Tibial nerve (tissue), 4 donors: Measurements from ENCODE around the gene OVOL3. TPM values are rescaled to one million over a fixed set of nuclear protein-coding genes. Genes with fewer than 3 reads are reported as not detected.

Experiments
- DNase-seq, 2 donors: peaks; one replicate each; pipeline ENCODE4 v3.0.0-alpha.2; 2019; ENCODE audit warnings: low spot score in 2 of 2
- H3K27ac ChIP-seq, 4 donors: fragments of 200-600 bp; sonication (generic) in 3 of 4; one replicate each; pipeline ENCODE4 v1.5.1; 2017 to 2019; ENCODE audit warnings: mild to moderate bottlenecking in 1 of 4
- H3K27me3 ChIP-seq, 2 donors: fragments of 200-600 bp; sonication (generic) in 1 of 2; one replicate each; pipeline versions ENCODE4 v1.5.1 to v1.6.0; 2017 to 2019
- H3K36me3 ChIP-seq, 3 donors: fragments of 200-600 bp; sonication (generic); one replicate each; pipeline ENCODE4 v1.5.1; 2018 to 2019
- H3K4me1 ChIP-seq, 4 donors: fragments of 200-600 bp; sonication (generic) in 3 of 4; one replicate each; pipeline ENCODE4 v1.5.1; 2017 to 2019
- H3K4me3 ChIP-seq, 4 donors: fragments of 200-600 bp; sonication (generic) in 3 of 4; one replicate each; pipeline ENCODE4 v1.5.1; 2017 to 2019; ENCODE audit warnings: mild to moderate bottlenecking in 1 of 4, moderate library complexity in 1 of 4
- H3K9me3 ChIP-seq, 4 donors: fragments of 200-600 bp; sonication (generic) in 3 of 4; one replicate each; pipeline ENCODE4 v1.5.1; 2017 to 2019
- EP300 ChIP-seq, 2 donors: sonication (generic); formaldehyde crosslinking; IDR thresholded peaks; one replicate each; pipeline ENCODE4 v1.6.1; 2017; ENCODE audit warnings: antibody characterized with exemption in 2 of 2, mild to moderate bottlenecking in 1 of 2
- POLR2A ChIP-seq, 2 donors: fragments of 450-650 bp; IDR thresholded peaks; one replicate each; pipeline ENCODE4 v1.6.1; 2017; ENCODE audit warnings: antibody characterized with exemption in 2 of 2, mild to moderate bottlenecking in 2 of 2, moderate library complexity in 2 of 2
- WGBS, 2 donors: methylation state at CpG; one replicate each; pipeline ENCODE4 v1.1.5; 2018; 5-methylcytosine and 5-hydroxymethylcytosine counted together
- total RNA-seq, 4 donors: library from RNA; depleted of rRNA; stranded (reverse); fragments of >200 nt; gene quantifications; one replicate each; pipeline ENCODE4 v1.1.0, GENCODE V29; 2016
- TF ChIP-seq, protein P1 (sequence below), 5 experiments: fragments of 200-600 bp in 3 of 5; fragments of 450-650 bp in 2 of 5; sonication (generic) in 3 of 5; IDR thresholded peaks; one replicate each; pipeline ENCODE4 v1.5.1; 2016 to 2019; ENCODE audit warnings: antibody characterized with exemption in 5 of 5, mild to moderate bottlenecking in 3 of 5, moderate library complexity in 2 of 5

Gene OVOL3
- total RNA-seq, 4 donors from 2014 or later: not detected

DNA sequence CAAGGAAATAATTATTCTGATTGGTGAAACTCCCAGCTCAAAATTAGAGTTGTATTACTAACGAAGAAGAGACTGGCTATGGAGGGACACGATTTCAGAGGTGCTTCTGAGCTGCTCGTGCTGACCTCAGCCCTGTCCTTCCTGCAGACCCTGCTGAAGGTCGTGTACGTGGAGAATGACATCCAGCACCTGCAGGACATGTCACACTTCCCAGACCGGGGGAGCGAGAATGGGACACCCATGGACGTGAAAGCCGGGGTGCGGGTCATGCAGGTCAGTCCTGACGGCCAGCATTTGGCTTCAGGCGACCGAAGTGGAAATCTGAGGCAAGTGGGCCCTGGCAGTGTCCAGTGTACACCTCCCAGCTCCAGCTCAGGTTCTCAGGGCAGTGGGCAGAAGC lies 28.0 kb upstream of the OVOL3 start:
- no peak for DNase-seq
- H3K9me3 ChIP-seq: no peaks in the 10 kb centered on the region
- H3K27me3 ChIP-seq: no peaks in the 10 kb centered on the region
- H3K4me1 ChIP-seq: peaks cover 0 to 11% (median 0%) of the 10 kb centered on the region in 4 donors
- H3K36me3 ChIP-seq: no peaks in the 10 kb centered on the region
- TF ChIP-seq POLR2A (IDR thresholded peaks at IDR 0.05): no peak
- TF ChIP-seq, protein P1, sequence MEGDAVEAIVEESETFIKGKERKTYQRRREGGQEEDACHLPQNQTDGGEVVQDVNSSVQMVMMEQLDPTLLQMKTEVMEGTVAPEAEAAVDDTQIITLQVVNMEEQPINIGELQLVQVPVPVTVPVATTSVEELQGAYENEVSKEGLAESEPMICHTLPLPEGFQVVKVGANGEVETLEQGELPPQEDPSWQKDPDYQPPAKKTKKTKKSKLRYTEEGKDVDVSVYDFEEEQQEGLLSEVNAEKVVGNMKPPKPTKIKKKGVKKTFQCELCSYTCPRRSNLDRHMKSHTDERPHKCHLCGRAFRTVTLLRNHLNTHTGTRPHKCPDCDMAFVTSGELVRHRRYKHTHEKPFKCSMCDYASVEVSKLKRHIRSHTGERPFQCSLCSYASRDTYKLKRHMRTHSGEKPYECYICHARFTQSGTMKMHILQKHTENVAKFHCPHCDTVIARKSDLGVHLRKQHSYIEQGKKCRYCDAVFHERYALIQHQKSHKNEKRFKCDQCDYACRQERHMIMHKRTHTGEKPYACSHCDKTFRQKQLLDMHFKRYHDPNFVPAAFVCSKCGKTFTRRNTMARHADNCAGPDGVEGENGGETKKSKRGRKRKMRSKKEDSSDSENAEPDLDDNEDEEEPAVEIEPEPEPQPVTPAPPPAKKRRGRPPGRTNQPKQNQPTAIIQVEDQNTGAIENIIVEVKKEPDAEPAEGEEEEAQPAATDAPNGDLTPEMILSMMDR (IDR thresholded peaks at IDR 0.05): no peak
- 90 to 95% methylated on average over 13 of the region's 13 CpGs for WGBS, 2 donors
- no peak overlapping the region for H3K27ac ChIP-seq
- no peak overlapping the region for H3K4me3 ChIP-seq

DNA sequence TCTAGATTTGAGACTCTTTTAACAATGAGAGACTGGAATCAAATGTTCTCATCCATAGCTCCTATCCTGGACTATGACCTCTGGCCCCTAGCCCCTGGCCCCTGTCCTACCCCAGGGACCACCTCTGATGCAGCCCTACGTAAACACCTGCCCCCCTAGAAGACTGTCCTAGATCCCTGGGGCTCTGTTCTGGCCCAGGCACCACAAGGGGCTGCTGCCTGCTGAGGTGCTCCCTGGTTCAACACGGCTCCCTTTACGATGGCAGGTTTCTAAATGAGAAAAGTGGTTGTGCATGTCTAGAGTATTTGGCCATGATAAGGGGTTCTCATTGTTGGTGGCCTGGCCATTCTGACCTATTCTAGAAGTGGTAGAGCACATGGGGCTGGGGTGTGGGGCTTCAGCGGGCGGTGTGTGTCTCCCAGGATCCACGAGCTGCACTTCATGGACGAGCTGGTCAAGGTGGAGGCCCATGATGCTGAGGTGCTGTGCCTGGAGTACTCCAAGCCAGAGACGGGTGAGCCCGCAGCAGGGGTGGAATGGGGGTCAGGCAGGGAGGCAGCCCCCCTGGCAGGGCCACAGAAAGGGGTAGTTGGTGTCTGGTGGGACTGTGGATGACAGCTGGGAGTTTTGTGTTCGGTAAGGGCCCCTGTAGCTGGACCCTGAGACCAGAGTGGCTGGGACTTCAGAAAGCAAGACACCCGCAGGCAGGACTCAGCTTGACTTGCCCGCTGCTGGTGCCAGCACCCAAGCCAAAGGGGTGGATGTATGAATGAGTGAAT lies 26.5 kb upstream of the OVOL3 start:
- Histone ChIP-seq H3K4me1 (peaks cover 0 to 11% (median 0%) of the 10 kb centered on the region in 4 donors), H3K4me3 (no peak overlapping the region), H3K36me3 (no peaks in the 10 kb centered on the region), H3K27ac (no peak overlapping the region), H3K9me3 (no peaks in the 10 kb centered on the region), H3K27me3 (no peaks in the 10 kb centered on the region)
- DNase-seq: no peak
- WGBS, 2 donors: 93 to 96% methylated on average over 12 of the region's 12 CpGs
- TF ChIP-seq POLR2A (IDR thresholded peaks at IDR 0.05): no peak
- TF ChIP-seq, protein P1 (IDR thresholded peaks at IDR 0.05): no peak
- TF ChIP-seq EP300 (IDR thresholded peaks at IDR 0.05): no peak

DNA sequence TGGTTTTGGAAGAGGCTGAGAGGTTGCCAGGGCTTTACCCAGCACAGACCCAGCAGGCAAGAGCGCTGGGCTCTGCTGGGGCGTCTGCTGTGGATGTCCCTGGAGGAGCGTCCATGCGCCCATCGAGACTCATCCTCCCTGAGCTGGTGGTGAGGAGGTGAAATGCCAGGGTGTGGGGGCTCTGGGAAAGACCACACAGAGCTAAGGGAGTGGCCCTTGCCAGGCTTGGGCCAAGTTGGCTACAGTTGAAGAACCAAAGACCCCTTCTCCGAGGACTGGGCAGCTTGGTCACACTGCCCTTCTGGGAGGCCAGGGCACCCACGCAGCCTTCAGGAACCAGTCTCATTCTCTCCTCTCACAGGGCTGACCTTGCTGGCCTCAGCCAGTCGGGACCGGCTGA lies 24.6 kb upstream of the OVOL3 start:
- Histone ChIP-seq H3K4me3 (no peak overlapping the region), H3K4me1 (peaks cover 0 to 8% (median 0%) of the 10 kb centered on the region in 4 donors), H3K27me3 (no peaks in the 10 kb centered on the region), H3K9me3 (no peaks in the 10 kb centered on the region), H3K36me3 (no peaks in the 10 kb centered on the region), H3K27ac (no peak overlapping the region)
- TF ChIP-seq EP300 (IDR thresholded peaks at IDR 0.05) (no peak), POLR2A (IDR thresholded peaks at IDR 0.05) (no peak)
- TF ChIP-seq, protein P1 (IDR thresholded peaks at IDR 0.05): no peak
- no peak for DNase-seq
- 94 to 95% methylated on average over 7 to 9 of the region's 9 CpGs for WGBS, 2 donors

DNA sequence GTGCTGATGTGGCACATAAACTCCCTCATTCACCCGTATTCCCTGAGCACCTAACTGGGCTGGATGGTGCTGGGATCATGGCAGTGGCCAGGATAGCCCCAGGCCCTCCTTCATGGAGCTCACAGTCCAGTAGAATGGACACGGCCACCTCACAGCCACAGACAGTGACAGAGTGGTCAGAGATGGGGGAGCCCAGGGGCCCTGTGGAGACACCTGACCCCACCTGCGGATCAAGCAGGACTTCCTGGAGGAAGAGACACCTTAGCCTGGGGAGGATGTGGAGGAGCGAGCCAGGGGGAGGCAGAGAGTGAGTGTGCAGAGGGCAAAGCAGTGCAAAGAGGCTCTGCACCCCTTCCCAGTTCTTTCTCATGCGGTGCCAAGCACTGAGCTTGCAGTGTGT lies 21.1 kb upstream of the OVOL3 start:
- Histone ChIP-seq H3K27me3 (no peaks in the 10 kb centered on the region), H3K27ac (no peak overlapping the region), H3K4me3 (no peak overlapping the region), H3K36me3 (no peaks in the 10 kb centered on the region), H3K4me1 (peaks cover 0 to 9% (median 2%) of the 10 kb centered on the region in 4 donors), H3K9me3 (no peaks in the 10 kb centered on the region)
- TF ChIP-seq, protein P1 (IDR thresholded peaks at IDR 0.05): no peak
- TF ChIP-seq POLR2A (IDR thresholded peaks at IDR 0.05) (no peak), EP300 (IDR thresholded peaks at IDR 0.05) (no peak)
- WGBS, 2 donors: 84 to 97% methylated on average over 5 of the region's 5 CpGs
- no peak for DNase-seq

DNA sequence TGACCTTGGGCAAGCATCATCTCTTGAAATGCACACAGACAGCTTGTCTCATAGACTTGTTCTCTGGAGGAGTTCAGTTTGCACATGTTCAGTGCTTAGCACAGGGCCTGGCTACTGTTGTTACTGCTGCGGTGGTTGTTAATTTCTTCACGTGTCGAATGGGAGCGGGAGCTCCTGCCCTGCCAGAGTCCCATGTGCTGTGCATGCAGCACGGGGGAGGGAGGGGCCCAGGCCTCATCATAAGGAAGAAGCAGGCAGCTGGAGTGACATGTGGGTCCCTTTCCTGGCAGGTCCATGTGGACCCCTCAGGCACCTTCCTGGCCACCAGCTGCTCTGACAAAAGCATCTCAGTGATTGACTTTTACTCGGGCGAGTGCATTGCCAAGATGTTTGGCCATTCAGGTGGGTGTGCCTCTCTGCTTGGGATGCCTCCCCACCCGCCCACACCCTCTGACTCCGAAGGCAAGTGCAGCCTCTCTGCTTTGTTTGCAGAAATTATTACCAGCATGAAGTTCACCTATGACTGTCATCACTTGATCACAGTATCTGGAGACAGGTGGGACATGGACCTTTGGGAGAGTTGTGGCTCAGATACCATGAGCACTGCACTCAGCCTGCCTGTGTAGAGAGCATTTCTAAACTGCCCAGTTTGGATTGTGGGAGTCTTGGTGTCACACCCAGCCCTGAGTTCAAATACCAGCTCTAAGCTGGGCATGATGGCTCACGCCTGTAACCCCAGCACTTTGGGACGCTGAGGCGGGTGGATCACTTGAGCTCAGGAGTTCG lies 19.8 kb upstream of the OVOL3 start:
- WGBS, 2 donors: 70 to 80% methylated on average over 13 of the region's 13 CpGs
- H3K4me1 ChIP-seq: peaks cover 0 to 15% (median 5%) of the 10 kb centered on the region in 4 donors
- no peak overlapping the region for H3K27ac ChIP-seq
- no peak for DNase-seq
- H3K9me3 ChIP-seq: no peaks in the 10 kb centered on the region
- H3K36me3 ChIP-seq: no peaks in the 10 kb centered on the region
- TF ChIP-seq, protein P1 (IDR thresholded peaks at IDR 0.05): no peak
- TF ChIP-seq EP300 (IDR thresholded peaks at IDR 0.05) (no peak), POLR2A (IDR thresholded peaks at IDR 0.05) (no peak)
- no peak overlapping the region for H3K4me3 ChIP-seq
- no peaks in the 10 kb centered on the region for H3K27me3 ChIP-seq
